HG03064 (cell line): ENCODE results near the gene CATSPER1.
"Not testable (repeated sequence)": the region's sequence is repeated elsewhere in the genome, so short reads cannot be mapped to it uniquely, and the experiment has no call there.

Experiments used
- ATAC-seq: cut with Tn5 transposase; IDR thresholded peaks from one replicate; pipeline ENCODE4 v1.9.1; 2021; ENCODE audit warnings: low read depth; ENCODE audit not compliant: unreplicated experiment

The CATSPER1 gene

GRCh38 chr11:66022401-66023185 is 3.7 kb downstream of the CATSPER1 start:
- ATAC-seq: no peak

DNA sequence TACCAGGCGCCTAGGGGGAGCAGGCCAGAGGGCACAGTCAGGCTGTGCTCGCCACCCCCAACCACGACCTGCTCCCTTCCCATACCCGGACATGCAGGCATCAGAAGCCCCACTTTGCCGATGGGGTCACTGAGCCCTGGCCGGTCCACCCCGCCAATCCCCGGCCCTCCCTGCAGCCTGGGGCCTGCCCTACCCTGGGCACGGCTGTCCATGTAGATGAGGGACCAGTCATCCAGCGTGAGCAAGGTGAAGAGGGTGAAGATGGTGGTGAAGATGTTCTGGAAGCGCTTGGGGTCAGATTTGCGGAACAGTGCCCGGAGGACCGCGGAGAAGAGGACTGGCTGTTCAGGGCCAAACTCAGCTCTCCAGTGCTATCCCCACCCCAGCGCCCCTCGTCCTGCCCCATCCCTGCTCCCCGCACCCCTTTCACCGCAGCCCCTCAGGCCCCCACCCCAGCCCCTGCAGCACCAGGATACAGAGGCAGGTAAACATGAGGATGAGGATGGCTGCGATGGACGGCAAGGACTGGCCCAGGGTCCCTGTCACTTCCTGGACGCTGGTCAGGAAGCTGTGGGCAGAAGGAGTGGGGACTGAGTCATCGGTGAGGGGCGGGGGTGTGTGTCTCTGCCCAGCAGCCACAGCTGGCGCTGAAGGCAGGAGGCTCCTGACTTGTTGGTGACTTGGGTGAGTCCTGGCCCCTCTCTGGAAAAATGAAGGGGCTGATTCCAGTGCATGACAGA is 5.5 kb downstream of the CATSPER1 start:
- ATAC-seq: no peak

DNA sequence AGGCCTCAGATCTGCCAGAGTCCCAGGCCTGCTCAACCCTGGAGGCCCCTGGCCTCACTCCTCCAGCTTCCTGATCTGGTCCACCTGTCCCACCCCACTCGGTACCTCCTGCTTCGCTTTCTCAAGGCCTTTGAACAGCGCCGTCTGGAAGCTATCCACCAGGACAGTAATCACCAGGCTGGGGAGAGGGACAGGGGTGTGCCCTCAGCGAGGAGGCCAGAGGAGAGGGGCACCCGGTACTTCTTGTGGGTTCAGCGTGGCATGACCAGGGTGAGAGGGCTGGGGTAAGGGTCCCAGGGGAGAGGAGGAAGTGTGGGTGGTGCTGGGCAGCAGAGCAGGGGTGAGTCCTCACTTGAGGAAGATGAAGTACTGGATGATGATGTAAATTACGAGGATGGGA is 6.1 kb downstream of the CATSPER1 start:
- no peak for ATAC-seq

DNA sequence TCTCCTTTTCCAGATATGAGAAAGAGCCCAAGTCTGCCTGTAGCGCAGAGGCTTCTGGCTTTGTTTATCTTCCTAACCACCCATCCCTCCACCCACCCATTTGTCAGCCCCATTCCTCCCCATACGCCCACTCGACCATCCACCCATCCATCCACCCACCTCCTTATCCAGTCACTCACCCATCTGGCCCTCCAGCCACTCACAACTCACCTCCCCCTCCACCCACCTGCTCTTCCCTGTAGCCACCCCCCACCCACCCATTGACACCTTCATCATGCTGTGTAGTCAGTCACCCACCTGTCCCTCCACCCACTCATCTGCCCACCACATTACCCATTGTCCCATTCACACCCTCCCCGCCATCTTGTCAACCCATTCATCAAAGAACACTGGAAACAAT is 9.0 kb downstream of the CATSPER1 start:
- ATAC-seq: no peak

DNA sequence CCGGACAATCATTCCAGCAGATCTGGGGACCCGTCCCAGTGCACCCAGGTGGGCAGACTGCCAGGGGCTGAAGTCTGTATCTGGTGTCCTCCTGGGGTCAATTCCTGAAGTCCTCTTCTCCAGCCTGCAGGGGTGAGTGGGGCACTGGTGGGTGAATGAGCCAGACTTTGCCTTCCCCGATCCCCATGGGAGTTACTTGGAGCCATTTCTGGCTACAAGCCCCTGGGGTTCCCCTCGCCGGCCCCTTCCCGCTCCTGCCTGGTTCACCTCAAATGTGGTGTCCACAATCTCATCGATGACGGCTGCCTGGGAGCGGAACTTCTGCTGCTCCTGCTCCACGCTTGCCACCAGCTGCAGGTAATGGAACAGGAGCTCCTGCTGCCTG is 9.5 kb downstream of the CATSPER1 start:
- no peak for ATAC-seq

DNA sequence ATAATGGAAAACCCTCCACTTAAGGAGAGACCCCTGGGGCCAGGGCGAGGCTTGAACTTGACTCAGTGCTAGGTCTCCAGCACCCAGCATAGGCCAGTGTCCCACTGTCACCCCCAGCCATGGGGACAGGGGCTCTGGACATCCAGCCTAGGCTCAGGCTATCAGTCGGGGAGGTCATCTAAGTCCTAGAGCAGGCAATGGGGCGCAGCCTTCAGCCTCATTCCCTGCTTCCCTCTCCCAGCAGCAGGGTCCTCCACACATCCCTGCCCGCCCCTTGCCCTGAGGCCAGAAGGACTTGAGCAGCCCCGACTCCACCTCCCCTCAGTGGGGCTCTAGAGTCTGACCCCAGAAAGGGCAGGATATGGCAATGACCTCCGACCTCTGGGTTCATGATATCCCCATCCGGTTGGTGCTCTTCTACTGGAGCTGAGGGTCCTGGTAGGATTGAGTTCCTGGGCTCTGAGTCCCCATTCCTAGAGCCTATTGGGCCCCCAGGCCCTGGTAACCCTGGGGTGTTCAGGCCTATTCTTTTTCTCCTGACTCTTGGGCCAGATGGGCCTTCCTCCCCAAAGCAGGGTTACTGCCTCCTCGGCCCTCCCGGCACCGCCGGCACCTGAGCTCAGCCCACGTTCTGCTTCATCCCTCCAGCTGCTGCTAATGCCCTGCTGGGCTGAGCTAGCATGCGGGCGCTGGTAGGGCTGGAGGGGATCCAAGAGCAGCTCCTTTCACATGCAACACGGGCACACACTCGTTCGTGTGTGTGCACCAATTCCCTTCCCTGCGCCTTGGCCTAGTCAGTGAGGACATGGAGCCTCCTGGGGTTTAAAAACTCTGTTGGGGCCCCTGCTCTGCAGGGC is 10.1 kb downstream of the CATSPER1 start:
- ATAC-seq: no peak

- ATAC-seq: no peak
Measured at GRCh38 chr11:66015454-66015881, 10.8 kb downstream of the CATSPER1 start.

- no peak for ATAC-seq
Measured at GRCh38 chr11:66014804-66015453, 11.3 kb downstream of the CATSPER1 start.

- no peak for ATAC-seq
Measured at GRCh38 chr11:66013762-66014100, 12.5 kb downstream of the CATSPER1 start.

- ATAC-seq: no peak
Measured at GRCh38 chr11:66012946-66013761, 13.1 kb downstream of the CATSPER1 start.

GRCh38 chr11:66012371-66012945 is 13.8 kb downstream of the CATSPER1 start:
- no peak for ATAC-seq

DNA sequence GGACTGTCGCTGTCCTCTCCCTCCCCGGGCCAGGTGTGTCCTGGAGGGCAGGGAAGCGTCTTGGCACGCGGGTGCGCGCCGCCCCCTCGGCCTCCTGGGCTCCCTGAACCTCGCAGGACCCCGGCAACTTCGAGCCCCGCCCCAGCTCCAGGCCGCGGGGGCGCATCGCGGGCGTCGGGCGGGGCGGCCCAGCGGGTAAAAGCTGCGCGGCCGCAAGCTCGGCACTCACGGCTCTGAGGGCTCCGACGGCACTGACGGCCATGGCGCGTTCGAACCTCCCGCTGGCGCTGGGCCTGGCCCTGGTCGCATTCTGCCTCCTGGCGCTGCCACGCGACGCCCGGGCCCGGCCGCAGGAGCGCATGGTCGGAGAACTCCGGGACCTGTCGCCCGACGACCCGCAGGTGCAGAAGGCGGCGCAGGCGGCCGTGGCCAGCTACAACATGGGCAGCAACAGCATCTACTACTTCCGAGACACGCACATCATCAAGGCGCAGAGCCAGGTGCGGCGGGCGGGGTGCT is 14.4 kb downstream of the CATSPER1 start, which contains the start of gene CST6:
Gene CST6 (plus strand): TSS at position 224 of the 519 bp plus-strand sequence. CDS start 37 bp downstream, at position 261.
- ATAC-seq: no peak

DNA sequence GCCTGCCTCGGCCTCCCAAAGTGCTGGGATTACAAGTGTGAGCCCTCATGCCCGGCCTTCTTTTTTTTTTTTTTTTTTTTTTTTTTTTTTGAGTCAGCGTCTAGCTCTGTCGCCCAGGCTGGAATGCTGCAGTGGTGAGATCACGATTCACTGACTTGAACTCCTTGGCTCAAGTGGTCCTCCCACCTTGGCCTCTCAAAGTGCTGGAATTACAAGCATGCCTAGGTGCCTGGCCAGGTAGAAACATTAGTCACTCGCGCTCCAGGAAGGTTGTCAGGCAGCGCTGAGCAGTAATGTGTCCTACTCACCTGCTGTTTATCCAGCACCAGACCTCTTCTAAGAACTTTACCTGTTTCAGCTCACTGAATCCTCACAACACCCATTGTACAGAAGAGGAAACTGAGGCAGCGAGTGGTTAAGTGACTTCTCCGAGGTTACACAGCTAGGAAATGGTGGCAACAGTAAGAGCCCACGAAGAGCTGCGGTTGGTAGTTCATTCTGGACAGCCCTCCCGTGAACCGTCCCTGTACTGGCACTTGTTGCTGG is 15.0 kb downstream of the CATSPER1 start:
- no peak for ATAC-seq

DNA sequence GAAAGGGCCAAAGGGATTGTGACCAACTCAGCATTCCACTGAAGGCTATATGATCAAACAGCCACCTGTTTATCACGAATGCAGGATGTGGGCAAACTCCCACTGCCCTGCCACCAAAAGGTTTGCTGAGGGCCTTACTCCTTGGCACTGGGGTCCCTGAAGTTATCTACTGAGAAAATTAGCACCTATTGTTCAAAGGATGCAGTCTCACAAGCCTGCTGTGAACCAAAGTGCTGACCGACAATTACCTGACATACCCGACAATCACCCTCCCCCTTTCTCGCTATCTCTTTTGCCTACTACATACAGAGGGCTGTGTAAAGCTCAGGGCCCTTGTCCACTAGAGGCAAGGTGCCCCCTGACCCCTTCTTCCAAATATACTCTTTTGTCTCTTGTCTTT is 16.2 kb downstream of the CATSPER1 start:
- not testable (repeated sequence) for ATAC-seq

DNA sequence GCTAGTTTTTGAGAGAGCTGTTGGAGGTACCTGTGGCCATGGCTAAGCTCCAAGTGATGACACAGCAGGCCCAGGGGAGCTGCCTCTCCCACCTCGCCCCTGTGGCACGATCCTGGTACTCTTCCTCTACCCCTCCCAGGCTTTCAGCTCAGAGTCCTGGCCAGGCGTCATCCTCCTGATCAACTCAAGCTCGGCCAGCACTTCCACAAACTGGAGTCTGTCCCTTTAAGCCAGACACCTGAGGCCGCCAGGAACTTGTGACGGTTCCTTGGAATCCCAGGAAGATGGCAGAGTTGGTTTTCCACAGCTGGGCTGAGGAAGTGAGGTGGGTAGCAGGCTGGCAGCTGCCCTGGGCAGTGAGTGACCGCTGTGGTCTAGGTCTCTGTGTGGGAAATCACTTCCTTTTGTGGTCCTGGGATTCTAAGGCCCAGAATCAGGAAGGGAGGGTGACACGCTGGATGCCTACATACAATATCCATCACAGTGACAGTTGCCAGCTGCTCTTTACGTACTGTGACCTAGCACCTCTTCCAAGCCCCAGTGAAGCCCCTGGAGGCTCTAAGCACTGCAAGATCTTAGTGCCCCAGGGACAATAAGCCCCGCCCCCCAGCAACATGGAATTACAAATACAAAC is 17.7 kb downstream of the CATSPER1 start:
- no peak for ATAC-seq

DNA sequence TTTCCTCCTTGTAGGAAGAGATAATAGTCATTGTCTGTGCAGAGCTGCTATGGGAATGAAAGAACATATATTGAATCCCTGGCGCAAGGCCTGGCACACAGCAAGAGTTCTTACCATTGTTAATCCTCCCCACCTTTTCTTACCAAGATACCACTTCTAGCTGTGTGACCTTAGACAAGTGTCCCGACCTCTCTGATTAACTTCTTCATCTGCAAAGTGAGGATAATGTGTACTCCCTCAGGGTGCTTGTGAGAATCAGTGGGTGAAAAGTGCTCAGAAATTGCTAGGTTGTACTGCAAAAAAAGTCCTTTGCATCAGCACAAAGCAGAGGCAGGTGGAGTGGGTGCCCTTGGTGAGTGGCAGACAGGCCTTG is 18.2 kb downstream of the CATSPER1 start:
- no peak for ATAC-seq

- ATAC-seq: no peak
Measured at GRCh38 chr11:66007201-66007634, 19.1 kb downstream of the CATSPER1 start.

DNA sequence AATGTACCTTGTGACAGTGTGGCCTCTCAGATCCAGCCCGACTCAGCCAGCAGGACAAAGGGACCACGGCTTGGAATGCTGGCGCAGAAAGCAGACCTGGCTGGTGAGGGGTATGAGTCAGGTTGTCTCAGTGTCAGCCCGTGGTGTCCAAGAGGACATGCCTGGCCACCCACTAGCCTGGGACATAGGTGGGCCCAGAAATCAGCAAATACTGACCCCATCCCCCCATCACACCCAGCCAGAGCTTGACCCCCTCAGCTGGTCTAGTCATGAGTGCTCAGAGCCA is 19.4 kb downstream of the CATSPER1 start:
- ATAC-seq: no peak
